GM18526 (cell line): ENCODE measurements around the gene SRSF8.
A peak's percentile ranks its signal among the peaks of the same experiment; 100 is the strongest.

Source experiments
- POLR2A ChIP-seq: IDR thresholded peaks from 3 replicates; pipeline ENCODE4 v1.6.1; 2011; ENCODE audit not compliant: insufficient read length; ENCODE audit errors: extremely low read depth

SRSF8 gene

DNA sequence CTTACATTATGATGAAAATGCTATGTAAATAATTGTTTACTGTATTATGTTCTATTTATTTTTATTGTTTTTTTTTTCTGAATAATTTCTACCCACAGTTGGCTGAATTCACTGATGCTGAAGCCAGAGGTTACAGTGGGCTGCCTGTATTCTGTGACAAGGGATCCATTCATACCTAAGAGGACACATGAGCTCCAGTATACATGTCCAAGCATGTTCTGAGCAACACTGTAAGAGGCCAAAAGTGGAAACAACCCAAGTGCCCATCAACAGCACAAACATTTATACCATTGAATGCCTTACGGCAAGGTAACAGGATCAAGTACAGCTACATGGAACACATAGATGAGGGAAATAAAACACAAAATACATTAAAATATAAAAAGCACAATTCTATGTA, 1.4 kb upstream of the SRSF8 start:
- TF ChIP-seq POLR2A, result no peak

DNA sequence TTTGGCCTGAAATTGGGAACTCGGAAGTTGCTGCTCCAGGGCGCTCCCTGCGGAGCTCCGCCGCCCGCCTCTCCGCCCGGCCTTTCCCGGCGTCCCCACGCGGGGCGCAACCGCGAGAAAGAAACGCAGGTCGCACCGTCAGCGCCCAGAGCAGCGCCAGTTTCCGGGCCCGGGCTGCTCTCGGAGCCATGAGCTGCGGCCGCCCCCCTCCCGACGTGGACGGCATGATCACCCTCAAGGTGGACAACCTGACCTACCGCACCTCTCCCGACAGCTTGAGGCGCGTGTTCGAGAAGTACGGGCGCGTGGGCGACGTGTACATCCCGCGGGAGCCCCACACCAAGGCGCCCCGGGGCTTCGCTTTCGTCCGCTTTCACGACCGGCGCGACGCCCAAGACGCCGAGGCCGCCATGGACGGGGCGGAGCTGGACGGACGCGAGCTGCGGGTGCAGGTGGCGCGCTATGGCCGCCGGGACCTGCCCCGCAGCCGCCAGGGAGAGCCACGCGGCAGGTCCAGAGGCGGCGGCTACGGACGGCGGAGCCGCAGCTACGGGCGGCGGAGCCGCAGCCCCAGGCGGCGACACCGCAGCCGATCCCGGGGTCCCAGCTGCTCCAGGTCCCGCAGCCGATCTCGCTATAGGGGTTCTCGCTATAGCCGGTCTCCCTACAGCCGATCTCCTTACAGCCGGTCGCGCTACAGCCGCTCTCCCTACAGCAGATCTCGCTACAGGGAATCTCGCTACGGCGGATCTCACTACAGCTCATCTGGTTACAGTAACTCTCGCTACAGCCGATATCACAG, 521 bp downstream of the SRSF8 start:
- TF ChIP-seq POLR2A, result peak; percentile 63

DNA sequence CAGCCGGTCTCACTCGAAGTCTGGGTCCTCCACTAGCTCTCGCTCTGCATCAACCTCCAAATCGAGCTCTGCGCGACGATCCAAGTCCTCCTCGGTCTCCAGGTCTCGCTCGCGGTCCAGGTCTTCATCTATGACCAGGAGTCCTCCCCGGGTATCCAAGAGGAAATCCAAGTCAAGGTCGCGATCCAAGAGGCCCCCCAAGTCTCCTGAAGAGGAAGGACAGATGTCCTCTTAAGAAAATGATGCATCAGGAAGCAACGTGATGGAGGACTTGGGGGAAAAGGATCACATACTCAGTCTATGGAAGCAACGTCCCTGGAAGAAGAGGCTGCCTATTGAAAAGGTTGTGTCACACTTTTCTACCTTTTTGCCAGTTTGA, 1.1 kb downstream of the SRSF8 start:
- TF ChIP-seq POLR2A, result no peak

DNA sequence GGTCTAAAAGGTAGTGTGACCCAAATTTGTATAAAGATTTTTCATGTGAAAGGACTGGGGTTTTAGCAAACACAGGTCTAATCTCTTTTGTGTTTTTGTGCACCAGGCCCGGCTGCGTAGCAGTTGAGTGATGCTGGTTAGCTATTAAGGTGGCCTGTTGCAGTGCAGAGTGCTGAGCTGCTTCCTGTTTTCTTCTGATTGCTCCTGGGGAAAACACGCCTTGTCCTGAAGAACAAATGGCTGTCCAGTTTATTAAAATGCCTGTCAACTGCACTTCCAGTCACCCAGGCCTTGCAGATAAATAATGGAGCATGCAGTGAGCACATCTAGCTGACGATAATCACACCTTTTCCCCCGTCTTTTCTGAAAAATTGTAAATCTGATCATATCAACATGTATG, 1.8 kb downstream of the SRSF8 start:
- TF ChIP-seq POLR2A, result peak; percentile 57

DNA sequence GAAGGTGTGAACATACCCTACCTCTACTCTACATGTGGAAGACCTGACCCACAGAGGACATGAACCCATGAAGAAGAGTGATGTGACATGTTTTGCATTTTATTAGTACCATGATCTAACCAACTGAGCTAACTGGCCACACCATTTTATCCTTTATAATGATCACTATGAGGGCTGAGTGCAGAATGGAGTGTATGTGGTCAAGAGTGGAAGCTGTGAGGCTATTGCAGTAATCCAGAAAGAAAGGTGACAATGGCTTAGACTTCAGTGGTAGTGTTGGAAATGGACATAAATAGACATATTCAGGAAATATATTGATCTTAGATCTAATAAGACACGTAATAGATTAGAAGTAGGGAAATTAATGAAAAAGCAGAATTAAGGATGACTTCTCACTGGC, 3.8 kb downstream of the SRSF8 start:
- no peak for TF ChIP-seq POLR2A

DNA sequence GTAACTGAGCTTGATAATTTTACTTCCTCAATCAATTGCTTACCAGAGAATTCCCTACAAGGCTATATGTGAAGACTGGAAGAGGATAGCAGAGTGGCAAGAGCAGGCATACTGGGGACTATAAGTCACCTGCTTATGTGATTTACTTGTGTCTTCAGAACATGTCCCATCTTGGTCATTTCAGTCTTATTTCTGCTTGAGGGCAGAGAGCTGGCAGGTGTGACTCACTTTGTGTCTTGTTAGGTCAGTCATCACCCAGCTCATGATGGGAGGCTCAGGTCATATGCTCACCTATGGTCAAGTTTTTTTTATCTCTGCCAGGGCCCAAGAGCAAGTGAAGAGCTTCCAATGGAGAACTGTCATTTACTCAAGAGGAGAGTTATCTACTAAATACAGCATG, 6.2 kb downstream of the SRSF8 start:
- TF ChIP-seq POLR2A, result no peak

DNA sequence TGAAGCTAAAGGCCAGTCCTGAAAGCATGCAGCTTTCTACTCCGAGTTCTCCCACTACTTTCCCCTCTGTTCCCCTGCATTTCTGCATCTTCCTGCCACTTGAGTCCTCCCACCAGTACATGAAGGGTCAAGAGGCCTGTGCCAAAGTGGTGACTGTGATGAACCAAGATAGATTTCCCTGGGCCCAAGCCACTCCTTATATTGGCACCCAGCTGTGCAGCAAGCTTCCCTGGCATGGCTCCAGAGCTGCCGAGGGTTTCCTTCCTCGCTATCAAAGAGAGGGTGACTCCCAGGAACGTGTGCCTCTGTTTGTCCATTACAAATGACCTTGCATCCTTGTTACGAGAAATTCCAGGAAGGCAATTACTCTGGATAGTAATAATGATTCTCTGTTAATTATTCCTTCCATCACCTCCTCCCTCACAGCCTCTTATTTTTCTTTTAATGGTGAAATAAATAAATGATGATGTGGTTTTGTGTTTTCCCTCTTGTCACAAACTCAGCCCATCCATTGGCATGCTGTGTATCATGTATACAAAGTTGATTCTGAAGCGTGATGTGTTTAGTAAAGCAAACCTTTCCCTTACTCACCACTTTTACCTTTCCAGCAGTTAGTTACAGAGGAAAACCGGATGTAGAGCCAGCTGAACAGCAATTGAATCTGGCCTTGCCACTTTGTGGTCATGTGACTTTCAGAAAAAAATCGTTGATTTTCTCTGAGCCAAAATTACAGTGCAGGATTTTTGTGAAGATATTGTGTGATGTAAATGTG, 8.3 kb downstream of the SRSF8 start:
- no peak for TF ChIP-seq POLR2A

DNA sequence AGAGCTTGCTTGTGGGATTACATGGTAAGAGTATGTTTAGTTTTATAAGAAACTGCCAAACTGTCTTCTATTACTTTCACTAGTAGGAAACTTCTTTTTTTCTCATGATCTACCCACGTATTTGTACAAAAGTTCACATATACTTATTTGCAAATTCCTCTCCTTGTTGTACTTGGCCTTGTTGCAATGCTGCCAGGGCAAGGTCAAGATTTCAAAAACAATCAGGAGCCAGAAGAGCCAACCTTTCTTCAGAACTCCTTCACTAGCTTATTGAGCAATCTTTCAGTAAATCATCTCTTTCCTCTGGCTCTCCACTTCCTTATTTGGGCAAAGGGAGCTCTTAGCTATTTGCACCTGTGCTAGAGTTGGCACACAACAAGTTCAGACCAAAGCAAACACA, 9.7 kb downstream of the SRSF8 start:
- no peak for TF ChIP-seq POLR2A

DNA sequence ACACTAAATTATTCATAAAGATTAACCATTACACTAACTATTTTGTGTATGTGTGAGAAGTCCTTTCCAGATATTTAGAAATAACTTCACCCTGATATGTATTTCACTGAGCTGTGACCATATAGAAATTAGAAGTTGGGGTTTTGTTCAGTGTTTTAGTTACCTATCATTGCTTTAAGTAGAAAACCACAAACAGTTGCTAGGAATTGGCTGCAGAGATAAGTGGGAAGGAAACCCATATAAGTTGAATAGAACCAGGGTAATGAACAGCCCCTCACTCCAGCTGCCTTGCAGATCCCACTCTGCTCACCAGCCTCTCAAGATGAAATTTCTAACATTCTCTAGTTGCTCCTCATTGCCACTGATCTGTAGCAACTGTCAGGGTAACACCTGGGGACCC, 10.3 kb downstream of the SRSF8 start:
- no peak for TF ChIP-seq POLR2A

DNA sequence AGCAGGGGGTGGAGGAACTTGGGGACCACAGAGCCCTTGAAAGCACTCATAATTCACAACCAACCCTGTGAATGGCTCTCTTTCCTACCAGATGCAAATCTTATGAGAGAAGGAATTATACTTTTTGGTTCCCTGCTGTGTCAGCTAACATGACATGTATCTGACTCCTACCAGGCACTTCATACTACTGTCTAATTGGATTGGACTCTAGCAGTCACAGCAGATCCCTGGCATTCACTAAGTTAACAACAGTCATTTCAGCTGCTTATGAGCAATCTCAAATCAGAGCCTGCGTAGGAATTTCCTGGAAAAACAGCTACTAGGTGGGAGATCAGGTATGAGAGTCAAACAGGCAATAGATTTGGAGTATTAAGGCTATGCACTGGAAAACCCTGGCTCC, 11.8 kb downstream of the SRSF8 start:
- no peak for TF ChIP-seq POLR2A

DNA sequence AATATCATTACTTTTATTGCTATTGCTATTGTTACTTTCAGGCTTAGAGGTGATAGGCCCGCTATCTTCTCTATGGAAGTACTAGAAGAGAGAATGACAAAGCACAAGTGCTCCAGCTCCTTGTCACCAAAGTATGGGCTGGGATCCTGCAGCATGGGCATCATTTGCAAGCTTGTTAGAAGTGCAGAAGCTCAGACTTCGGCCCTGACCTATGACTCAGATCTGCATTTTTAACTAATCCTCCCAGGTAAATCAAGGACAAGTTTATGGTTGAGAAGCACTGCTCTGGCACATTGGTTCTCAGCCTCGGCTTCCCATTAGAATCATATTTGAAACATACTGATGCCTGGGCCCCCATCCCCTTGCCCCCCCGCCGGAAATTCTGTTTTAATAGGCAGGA, 14.3 kb downstream of the SRSF8 start:
- TF ChIP-seq POLR2A, result no peak

DNA sequence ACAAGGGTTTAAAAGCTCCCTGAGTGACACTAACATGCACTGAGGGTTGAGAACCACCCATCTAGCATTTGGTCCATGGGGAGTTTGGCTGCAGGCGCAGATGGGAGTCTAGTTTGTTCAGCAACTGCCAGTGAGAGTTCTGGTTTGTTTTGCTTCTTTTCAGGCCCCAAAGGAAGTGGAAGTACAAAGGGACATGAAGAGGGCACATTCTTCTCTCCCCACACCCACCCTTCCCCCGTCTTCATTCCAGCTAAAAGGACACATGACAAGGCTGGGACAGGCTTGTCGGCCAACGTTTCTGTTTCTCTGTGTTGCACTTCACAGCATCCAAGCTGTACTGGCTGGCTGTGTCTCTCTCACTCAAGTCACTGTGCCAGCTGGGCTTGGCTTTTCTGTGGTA, 14.7 kb downstream of the SRSF8 start:
- no peak for TF ChIP-seq POLR2A

DNA sequence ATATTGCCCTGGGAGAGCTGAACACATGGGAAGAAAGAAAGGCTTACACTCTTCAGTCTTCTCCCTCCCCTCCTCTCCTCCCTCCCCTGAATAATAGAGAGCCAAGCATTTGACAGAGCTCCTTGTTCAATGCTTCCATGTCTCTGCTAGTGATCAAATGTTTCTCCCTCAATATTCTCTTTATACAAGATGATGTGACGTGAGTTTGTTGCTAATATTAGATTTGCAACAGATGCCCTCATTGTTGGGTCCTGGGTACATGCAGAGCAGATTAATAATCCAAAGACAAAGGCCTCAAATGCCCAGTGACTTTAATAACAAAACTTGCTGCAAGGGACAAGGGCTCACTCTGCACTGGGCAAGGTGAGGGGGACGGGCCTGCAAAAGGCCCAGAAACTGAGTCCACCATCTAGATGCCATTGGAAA, 15.9 kb downstream of the SRSF8 start:
- TF ChIP-seq POLR2A, result no peak

DNA sequence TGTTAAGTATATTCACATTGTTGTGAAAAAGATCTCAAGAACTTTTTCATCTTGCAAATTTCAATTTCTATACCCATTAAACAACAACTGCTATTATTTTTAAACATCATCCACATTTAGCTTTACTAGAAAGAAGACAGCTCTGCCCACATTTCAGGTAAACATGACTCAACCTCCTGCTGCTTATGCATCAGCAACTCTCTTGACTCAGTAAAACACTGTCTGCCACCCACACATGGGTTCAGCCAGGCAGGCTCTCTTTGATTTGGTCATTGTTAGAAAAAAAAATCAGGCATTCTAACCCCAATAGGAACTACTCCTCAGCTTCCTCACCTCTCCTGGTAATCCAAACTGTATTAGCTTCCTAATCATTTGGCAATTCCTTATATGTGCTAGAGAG, 17.8 kb downstream of the SRSF8 start:
- no peak for TF ChIP-seq POLR2A

DNA sequence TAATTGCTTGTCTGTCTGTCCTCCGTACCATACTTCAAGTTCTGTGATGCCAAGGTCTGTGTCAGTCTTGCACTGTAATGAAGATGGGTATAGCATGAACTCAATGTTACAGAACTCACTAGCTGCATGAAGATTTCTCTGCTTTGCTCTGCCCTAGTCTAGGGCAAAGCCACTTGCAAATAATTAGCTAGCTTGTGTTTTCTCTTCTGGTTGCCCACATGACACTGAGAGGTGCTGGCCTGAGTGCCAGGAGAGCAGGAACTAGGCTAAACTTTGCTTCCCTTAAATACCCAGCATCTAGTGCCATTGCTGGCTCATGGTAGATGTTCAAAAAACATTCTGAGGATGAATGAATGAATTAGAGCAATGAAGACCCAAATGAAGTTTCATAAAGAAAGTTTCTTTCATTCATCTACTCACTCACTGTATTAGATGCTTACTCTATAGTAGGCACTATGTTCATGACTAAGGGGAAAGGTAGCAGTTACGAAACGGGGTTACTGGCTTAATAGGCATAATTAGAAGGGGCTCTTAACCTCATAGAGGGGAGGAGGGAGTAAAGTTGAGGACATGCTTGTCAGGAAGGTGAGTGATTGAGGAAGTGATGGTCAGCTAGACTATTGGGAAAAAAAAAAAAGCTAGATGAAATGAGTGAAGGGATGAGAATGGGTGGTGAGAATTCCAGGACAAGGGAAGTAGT, 18.5 kb downstream of the SRSF8 start:
- TF ChIP-seq POLR2A, result no peak

DNA sequence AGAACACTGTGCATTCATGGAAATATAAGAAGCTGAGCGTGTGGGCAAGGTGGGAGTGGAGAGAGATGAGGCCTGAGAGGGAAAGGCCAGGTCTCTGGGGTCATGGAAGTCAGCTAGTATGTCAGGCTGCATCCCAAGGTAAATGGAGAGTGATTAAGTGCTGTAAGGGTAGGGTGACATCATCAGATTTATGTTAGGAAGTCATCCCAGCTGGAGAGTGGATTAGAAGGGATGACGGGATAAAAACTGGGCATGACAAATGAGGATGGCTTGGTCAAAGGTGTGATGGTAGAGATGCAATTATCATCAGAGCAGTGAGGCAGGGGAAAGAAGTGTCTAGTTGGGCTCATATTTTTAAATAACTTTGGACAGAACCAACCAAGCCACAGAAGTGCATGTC, 19.4 kb downstream of the SRSF8 start:
- no peak for TF ChIP-seq POLR2A
